Ovary (tissue), 9 donors: ENCODE measurements around the gene PCYT2. TPM values are rescaled to one million over a fixed set of nuclear protein-coding genes. Genes with fewer than 3 reads are reported as not detected.

Source experiments
- DNase-seq, 5 donors: peaks; one replicate each; pipeline ENCODE4 v3.0.0-alpha.2; 2019 to 2020
- H3K27ac ChIP-seq, 2 donors: fragments of 200-600 bp; one replicate each; pipeline versions ENCODE4 v1.5.1 to v1.8.0; 2019 to 2022
- H3K27me3 ChIP-seq: fragments of 200-600 bp; one replicate; pipeline ENCODE4 v1.8.0; 2022
- H3K36me3 ChIP-seq: fragments of 200-600 bp; sonication (generic); one replicate; pipeline ENCODE4 v1.5.1; 2019
- H3K4me1 ChIP-seq: one replicate; pipeline ENCODE4 v1.8.1; 2013; ENCODE audit warnings: mild to moderate bottlenecking, moderate library complexity; ENCODE audit not compliant: insufficient read depth
- H3K4me3 ChIP-seq: fragments of 200-600 bp; sonication (generic); one replicate; pipeline ENCODE4 v1.5.1; 2017
- H3K9me3 ChIP-seq, 2 donors: fragments of 200-600 bp in 1 of 2; sonication (generic) in 1 of 2; one replicate each; pipeline versions ENCODE4 v1.5.1 to v1.8.1; 2013 to 2019; ENCODE audit warnings: mild to moderate bottlenecking in 1 of 2, moderate library complexity in 1 of 2
- EP300 ChIP-seq: sonication (generic); formaldehyde crosslinking; IDR thresholded peaks from one replicate; pipeline ENCODE4 v1.6.1; 2017; ENCODE audit warnings: antibody characterized with exemption
- POLR2A ChIP-seq: fragments of 450-650 bp; IDR thresholded peaks from one replicate; pipeline ENCODE4 v1.6.1; 2017; ENCODE audit warnings: antibody characterized with exemption, mild to moderate bottlenecking, moderate library complexity
- whole genome bisulfite sequencing, 3 donors: extraction: QIAGEN DNeasy Blood & Tissue Kit in 1 of 3; methylation state at CpG; one replicate each; pipeline versions ENCODE4 v1.1.5 to v1.1.7; 2013 to 2017; 5-methylcytosine and 5-hydroxymethylcytosine counted together
- intact Hi-C, 4 donors: fragments of 100-400 bp; cut with DNase I; formaldehyde crosslinking; loops; one replicate each; pipeline versions ENCODE4 v1.11.0 to v1.15.1; 2022 to 2023
- polyA plus RNA-seq, 2 donors: library from polyadenylated mRNA; stranded (reverse); fragments of 200-250 nt in 1 of 2; fragments of 350-450 nt in 1 of 2; fragmentation: Illumina TruSeq in 1 of 2; extraction: RNeasy Lipid Tissue Mini Kit (QIAGEN cat#74804) in 1 of 2; gene quantifications; one replicate each; pipeline ENCODE4 v1.2.3, GENCODE V29; 2013 to 2014
- total RNA-seq, 7 donors: library from RNA; depleted of rRNA in 2 of 7; stranded (reverse); fragments of >200 nt in 2 of 7; fragmentation: NEBNext Ultra II Directional in 3 of 7; extraction: Animal tissue kit (Norgen Biotek cat#: 25700) in 3 of 7; gene quantifications; one replicate each; pipeline versions ENCODE4 v1.1.0 to v1.2.4, GENCODE V29; 2016 to 2023
- TF ChIP-seq, protein P1 (sequence below), 3 donors: fragments of 450-650 bp in 2 of 3; fragments of 200-600 bp in 1 of 3; IDR thresholded peaks; one replicate each; pipeline versions ENCODE4 v1.5.1 to v1.8.0; 2016 to 2022; ENCODE audit warnings: antibody characterized with exemption in 3 of 3, mild to moderate bottlenecking in 1 of 3
- donor health status: DM: no; HTN: no; CAD: no; lungs with moderate emphysema.
- donor health status: DM: no; HTN: no; CAD: no.
- donor health status: Bipolar disorder and iron deficiency.
- donor health status: DM: yes; HTN: yes; CAD: no.
- donor health status: DM: no; HTN: no; CAD: no.
- donor health status: DM: yes; HTN: yes; CAD: no.

PCYT2 gene
- total and polyA plus RNA-seq, 9 donors = 12.6 to 71.4 (median 25.7) TPM

DNA sequence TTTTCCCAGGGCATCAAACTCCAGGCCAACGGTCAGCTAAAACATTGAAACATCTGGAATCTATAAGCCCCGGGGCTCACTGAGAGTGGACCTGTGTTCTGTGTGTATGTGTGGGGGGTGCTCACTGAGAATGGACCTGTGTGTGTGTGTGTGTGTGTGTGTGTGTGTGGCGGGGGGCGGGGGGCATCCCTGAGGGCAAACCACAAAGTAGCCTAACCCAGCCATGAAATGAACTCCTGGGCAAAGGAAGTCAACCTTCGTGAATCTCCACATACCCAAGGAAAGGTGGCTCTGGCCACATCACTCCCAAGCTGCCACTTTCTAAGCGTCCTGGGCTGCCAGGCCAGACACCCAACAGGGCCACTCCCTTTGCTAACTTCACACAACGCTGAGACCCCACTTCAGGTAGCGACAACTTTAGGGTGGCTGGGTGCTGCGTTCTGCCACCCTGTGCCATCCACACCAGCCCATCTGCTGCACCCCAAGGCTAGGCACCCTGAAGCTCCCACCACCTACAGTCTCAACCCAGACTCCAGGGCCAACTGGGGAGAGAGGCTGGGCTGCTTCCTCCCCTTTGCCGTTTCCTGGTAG lies 14.8 kb upstream of the PCYT2 start:
- peak overlapping the region; percentile 92 for H3K4me3 ChIP-seq
- peak overlapping the region; percentile 86 to 87 for H3K27ac ChIP-seq
- TF ChIP-seq EP300 = no peak
- TF ChIP-seq, protein P1, sequence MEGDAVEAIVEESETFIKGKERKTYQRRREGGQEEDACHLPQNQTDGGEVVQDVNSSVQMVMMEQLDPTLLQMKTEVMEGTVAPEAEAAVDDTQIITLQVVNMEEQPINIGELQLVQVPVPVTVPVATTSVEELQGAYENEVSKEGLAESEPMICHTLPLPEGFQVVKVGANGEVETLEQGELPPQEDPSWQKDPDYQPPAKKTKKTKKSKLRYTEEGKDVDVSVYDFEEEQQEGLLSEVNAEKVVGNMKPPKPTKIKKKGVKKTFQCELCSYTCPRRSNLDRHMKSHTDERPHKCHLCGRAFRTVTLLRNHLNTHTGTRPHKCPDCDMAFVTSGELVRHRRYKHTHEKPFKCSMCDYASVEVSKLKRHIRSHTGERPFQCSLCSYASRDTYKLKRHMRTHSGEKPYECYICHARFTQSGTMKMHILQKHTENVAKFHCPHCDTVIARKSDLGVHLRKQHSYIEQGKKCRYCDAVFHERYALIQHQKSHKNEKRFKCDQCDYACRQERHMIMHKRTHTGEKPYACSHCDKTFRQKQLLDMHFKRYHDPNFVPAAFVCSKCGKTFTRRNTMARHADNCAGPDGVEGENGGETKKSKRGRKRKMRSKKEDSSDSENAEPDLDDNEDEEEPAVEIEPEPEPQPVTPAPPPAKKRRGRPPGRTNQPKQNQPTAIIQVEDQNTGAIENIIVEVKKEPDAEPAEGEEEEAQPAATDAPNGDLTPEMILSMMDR (IDR thresholded peaks at IDR 0.05) = no peak
- TF ChIP-seq POLR2A = no peak
- no peaks in the 10 kb centered on the region for H3K36me3 ChIP-seq
- H3K27me3 ChIP-seq = no peaks in the 10 kb centered on the region
- WGBS, 3 donors = 62 to 65% (median 62%) methylated on average over 9 to 10 of the region's 10 CpGs
- H3K4me1 ChIP-seq = peaks cover 30% of the 10 kb centered on the region
- no peaks in the 10 kb centered on the region for H3K9me3 ChIP-seq
- intact Hi-C loops = no loop called here
- peak in 1 of 5 donors; percentile 18 for DNase-seq

DNA sequence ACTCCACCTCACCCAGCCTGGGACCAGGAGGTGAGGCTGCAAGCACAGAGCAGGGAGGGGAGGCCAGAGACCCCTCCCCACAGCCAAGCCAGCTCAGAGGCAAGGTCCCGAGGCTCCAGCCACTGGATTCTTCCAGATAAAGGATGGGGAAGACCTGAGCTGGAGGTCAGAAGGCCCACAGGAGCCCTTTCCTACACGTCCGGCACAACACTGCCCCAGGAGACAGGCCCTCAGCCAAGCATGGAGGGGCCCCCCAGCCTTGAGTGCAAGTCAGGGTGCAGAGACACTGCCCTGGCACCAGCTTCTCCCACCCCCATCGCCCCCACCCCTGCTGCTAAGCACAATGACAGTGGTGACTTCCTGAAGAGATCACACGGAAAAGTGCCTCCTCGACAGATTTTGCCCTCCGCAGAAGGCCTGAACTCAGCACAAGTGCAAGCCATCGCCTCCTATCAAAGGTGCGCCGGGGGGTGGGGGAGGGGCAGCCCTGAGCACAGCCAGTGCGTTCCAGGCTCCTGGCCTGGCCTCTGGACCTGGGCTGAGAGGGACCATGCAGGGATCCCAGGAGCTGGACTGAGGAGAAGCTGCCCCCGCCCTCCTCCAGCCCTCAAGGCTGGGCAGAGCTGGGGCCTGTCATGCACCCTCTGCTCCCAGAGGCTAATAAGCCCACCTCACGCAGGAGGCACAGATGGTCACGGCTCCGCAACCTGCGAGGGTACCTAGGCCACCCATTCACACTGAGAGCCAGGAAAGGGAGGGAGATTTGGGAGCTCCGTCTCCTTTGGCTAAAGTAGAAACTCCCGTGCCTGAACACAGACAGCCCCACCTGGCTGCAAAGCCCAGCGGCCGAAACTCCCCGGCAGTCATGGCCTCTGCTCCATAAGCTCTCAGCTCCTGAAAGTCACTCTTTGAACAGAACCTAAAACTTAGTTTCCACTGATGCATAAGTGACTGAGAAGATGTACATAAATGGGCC lies 13.6 kb upstream of the PCYT2 start:
- H3K9me3 ChIP-seq = no peaks in the 10 kb centered on the region
- no peak overlapping the region for H3K27ac ChIP-seq
- intact Hi-C loops = no loop called here
- DNase-seq = peak in 1 of 5 donors; percentile 36
- TF ChIP-seq EP300 = no peak
- no peaks in the 10 kb centered on the region for H3K36me3 ChIP-seq
- H3K4me3 ChIP-seq = no peak overlapping the region
- peaks cover 30% of the 10 kb centered on the region for H3K4me1 ChIP-seq
- 72 to 79% (median 72%) methylated on average over 19 to 21 of the region's 21 CpGs for WGBS, 3 donors
- H3K27me3 ChIP-seq = no peaks in the 10 kb centered on the region

DNA sequence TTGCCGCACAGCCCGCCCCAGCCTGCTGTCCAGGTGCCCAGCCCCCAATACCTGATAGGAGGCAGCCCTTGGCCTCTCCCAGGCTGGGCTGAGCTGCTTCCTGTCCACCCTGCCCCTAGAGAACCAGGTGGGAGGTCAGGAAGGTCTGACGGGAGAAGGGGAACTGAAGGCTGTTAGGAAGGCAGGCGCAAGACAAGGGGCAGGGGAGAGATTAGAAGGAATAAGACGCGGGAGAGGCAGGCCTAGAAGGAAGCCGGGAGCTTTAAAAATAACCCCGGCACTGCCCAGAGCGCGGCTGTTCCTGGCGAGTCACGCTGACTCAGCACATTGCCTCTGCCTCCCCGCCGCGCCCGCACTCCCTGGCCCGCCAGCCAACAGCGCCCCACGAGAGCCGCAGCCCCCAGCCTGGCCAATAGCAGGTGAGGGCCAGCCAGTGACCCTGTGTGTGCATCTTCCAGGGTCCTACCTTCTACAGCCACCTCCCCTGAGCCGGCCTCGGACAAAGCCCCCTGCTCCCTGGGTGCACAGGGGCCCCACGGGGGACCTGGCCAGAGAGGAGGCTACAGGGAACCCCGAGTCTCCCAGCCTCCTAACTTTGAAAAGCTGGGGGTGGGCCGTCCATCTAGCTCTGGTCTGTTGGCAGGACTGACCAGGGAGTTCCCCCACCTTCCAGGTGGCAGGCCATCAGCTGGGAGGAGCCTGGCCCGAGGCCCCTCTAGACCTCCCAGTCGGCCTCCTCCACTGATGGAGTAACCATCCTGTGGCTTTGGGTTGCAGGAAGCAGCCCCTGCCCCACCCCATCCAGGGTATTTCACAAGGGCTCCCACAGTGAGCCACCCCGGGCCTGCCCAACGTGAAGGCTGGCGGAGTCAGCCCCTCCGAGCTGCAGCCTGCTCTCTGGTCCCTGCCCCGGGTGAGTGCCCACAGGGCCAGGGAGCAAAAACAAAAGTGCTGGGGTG lies 12.4 kb upstream of the PCYT2 start:
- no peak for TF ChIP-seq POLR2A
- TF ChIP-seq EP300 = no peak
- TF ChIP-seq, protein P1 (IDR thresholded peaks at IDR 0.05) = no peak
- intact Hi-C loops = no loop called here
- H3K36me3 ChIP-seq = no peaks in the 10 kb centered on the region
- peak overlapping the region; percentile 7 for H3K4me3 ChIP-seq
- peaks cover 30% of the 10 kb centered on the region for H3K4me1 ChIP-seq
- no peaks in the 10 kb centered on the region for H3K27me3 ChIP-seq
- H3K9me3 ChIP-seq = no peaks in the 10 kb centered on the region
- peak overlapping the region; percentile 49 to 64 for H3K27ac ChIP-seq
- 15 to 18% (median 15%) methylated on average over 32 of the region's 32 CpGs for WGBS, 3 donors
- DNase-seq = peak; percentile 75 to 86 (median 80)

DNA sequence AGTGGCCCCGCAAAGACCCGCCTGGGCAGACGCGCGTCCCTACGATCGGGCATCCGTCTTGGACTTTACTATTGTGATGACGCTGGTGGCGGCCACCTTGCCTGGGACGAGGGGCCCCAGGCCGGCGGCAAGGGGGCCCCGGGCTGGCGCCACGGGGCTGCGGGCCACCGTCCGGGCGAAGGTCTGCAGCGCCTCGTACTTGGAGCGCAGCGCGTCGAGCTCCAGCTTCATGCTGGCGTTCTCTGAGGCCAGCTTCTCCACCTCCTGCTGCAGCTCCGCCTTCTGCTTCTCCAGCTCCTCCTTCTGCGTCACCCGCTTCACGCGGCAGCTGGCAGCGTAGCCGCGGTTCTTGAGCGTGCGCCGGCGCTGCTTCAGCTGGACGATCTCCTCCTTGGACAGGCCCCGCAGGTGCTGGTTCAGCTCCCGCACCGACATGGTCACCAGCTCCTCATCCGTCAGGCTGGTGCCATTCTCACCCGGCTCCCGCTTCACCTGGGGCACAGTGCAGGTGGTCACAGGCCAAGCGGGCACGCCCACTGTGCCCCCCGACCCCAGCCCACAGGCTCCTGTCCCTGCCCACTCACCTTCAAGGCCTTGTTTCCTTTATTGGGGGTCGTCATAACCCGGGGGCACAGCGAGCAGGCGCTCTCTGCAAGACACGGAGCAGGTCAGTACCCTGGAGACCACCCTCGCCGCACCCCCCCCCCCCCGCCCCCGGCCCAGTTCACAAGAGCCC lies 11.5 kb upstream of the PCYT2 start:
- intact Hi-C loops = no loop called here
- Histone ChIP-seq H3K4me1 (peaks cover 27% of the 10 kb centered on the region), H3K4me3 (peak overlapping the region; percentile 7)

More for the DNA sequence above, 11.5 kb upstream of the PCYT2 start:
- Histone ChIP-seq H3K36me3 (no peaks in the 10 kb centered on the region), H3K27me3 (no peaks in the 10 kb centered on the region), H3K9me3 (no peaks in the 10 kb centered on the region), H3K27ac (peak overlapping the region in 1 of 2 donors; percentile 49)
- TF ChIP-seq, protein P1 (IDR thresholded peaks at IDR 0.05) = no peak
- TF ChIP-seq EP300 = no peak
- TF ChIP-seq POLR2A = no peak
- DNase-seq = peak in 1 of 5 donors; percentile 43
- WGBS, 3 donors = 75 to 82% (median 77%) methylated on average over 55 to 58 of the region's 58 CpGs
